ENCODE results near the gene OR56B1.

The OR56B1 gene

GRCh38 chr11:5737091-5737490 is 843 bp downstream of the OR56B1 start:
- DNase-seq: no peak

GRCh38 chr11:5737670-5738392 is 1.6 kb downstream of the OR56B1 start:
- no peak for DNase-seq

GRCh38 chr11:5738431-5738830 is 2.2 kb downstream of the OR56B1 start:
- no peak for DNase-seq

DNA sequence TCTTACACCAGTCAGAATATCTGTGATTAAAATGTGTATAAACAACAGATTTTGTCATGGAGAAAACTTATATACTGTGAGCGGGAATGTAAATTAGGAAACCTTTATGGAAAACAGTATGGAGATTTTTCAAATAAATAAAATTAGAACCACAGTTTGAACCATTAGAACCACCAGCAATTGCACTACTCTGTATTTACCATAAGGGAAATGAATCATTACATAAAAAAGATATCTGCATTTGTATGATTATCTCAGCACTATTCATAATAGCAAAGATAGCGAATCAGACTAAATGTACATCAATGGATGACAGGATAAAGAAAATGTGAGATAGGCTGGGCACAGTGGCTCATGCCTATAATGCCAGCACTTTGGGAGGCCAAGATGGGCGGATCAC is 10.4 kb downstream of the OR56B1 start:
- no peak for DNase-seq

DNA sequence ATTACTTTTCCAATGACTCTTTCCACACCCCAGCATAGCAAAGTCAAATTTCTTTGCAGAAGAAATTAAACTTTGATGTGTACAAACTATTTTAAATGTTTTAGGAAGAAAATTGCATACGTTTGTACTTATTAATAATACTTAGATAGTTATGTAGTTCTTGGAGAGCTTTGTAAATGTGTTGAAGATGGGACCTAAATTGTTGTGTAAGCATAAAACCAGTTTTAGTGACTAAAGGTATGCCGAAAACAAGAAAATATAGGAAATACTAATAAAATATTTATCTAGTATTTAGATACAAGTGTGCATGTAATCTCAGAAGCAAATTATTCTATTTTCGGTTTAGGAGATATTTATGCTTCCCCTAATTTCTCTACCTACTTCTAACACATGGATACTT is 13.6 kb downstream of the OR56B1 start:
- no peak for DNase-seq

DNA sequence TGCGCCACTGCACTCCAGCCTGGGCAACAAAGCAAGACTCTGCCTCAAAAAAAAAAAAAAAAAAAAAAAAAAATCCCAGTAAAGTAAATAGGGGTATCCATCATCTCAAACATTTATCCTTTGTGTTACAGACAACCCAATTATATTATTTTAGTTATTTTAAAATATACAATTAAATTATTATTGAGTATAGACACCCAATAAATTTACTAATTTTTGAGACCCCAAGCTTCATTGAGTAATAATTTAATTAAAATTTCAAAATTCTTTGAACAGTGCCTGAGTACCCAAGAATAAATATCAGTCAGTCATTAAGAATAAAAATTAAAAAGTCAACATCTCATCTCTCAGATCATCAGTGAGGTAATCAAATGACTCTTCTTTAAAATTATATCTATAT is 17.7 kb downstream of the OR56B1 start, which contains the start of gene OR52N4:
TSS of gene OR52N4 (plus strand) at position 301 of the 400 bp plus-strand sequence. CDS start 498 bp downstream, outside the sequence.
- DNase-seq: no peak

DNA sequence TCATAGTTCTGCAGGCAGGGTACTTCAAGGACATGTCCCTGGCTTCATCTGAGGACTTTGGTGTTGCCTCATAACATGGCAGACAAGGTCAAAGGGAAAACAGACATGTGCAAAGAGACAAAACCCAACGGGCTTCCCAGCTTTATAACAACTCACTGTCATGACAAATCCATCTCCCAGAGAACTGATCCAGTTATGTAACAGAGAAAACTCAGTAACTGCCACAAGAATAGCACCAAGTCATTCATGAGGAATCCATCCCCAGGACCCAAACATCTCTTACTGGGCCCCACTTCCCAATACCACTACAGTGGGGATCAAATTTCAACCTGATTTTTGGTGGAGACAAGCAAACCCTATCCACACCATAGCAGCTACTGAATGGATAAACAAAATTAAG is 30.8 kb downstream of the OR56B1 start:
- DNase-seq: no peak

DNA sequence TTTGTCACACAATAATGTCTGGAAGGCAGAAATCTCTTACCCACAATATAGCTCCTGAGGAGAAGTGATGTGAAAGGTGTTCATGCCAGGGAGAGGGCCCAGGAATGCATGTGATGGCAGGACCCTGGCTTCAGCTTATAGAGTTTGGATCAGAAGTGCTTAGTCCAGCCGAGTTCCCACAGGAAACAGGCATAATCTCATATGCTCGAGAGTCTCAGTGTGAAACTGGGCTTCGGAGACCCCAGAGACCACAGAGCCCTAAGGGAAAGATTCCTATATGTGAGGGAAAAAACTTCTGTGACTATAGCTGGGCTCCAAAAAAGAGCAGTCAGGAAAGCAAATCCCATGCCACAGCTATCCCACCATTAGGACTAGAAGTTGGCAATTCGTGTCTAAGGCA is 47.0 kb downstream of the OR56B1 start, which contains the start of gene OR52N5:
TSS of gene OR52N5 (minus strand) at position 101 of the 400 bp plus-strand sequence. CDS start 4,721 bp downstream, outside the sequence.
- DNase-seq: no peak
